HL-60 (cell line): ENCODE results near the gene TMCC3.

ENCODE experiments used
- POLR2AphosphoS5 ChIP-seq: IDR thresholded peaks from 2 replicates; pipeline ENCODE4 v1.6.1; 2012; ENCODE audit warnings: low read depth
- SPI1 ChIP-seq: IDR thresholded peaks from 2 replicates; pipeline ENCODE4 v1.6.1; 2012; ENCODE audit warnings: low read depth, mild to moderate bottlenecking, borderline replicate concordance
- TF ChIP-seq, protein P1 (sequence below): IDR thresholded peaks from one replicate; pipeline ENCODE4 v1.5.1; 2011; ENCODE audit warnings: low read length, control low read depth, inconsistent platforms; ENCODE audit not compliant: insufficient read depth
- TF ChIP-seq, protein P2 (sequence below): IDR thresholded peaks from 2 replicates; pipeline ENCODE4 v1.6.1; 2012; ENCODE audit warnings: low read depth; ENCODE audit not compliant: insufficient replicate concordance

DNA sequence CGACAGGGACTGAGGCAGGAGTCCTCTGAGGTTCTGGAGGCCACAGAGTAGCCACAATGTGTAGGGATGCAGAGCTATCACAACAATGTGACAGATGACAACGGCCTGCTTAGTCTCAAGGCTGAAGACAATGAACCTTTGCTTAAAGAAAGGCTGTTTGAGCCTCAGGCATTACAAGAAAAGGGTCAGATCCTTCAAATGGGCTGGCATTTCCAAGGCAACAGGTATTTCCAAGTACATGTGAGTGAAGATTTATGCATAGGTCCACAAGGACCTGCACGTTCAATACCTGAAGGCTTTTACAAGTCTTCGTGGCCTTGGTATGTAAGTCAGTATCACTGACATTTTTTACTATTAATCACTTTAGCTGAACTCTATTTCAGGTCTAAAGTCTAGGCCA lies 62.0 kb downstream of the TMCC3 start:
- TF ChIP-seq, protein P1, sequence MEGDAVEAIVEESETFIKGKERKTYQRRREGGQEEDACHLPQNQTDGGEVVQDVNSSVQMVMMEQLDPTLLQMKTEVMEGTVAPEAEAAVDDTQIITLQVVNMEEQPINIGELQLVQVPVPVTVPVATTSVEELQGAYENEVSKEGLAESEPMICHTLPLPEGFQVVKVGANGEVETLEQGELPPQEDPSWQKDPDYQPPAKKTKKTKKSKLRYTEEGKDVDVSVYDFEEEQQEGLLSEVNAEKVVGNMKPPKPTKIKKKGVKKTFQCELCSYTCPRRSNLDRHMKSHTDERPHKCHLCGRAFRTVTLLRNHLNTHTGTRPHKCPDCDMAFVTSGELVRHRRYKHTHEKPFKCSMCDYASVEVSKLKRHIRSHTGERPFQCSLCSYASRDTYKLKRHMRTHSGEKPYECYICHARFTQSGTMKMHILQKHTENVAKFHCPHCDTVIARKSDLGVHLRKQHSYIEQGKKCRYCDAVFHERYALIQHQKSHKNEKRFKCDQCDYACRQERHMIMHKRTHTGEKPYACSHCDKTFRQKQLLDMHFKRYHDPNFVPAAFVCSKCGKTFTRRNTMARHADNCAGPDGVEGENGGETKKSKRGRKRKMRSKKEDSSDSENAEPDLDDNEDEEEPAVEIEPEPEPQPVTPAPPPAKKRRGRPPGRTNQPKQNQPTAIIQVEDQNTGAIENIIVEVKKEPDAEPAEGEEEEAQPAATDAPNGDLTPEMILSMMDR, result no peak
- TF ChIP-seq POLR2AphosphoS5, result no peak
- TF ChIP-seq, protein P2, sequence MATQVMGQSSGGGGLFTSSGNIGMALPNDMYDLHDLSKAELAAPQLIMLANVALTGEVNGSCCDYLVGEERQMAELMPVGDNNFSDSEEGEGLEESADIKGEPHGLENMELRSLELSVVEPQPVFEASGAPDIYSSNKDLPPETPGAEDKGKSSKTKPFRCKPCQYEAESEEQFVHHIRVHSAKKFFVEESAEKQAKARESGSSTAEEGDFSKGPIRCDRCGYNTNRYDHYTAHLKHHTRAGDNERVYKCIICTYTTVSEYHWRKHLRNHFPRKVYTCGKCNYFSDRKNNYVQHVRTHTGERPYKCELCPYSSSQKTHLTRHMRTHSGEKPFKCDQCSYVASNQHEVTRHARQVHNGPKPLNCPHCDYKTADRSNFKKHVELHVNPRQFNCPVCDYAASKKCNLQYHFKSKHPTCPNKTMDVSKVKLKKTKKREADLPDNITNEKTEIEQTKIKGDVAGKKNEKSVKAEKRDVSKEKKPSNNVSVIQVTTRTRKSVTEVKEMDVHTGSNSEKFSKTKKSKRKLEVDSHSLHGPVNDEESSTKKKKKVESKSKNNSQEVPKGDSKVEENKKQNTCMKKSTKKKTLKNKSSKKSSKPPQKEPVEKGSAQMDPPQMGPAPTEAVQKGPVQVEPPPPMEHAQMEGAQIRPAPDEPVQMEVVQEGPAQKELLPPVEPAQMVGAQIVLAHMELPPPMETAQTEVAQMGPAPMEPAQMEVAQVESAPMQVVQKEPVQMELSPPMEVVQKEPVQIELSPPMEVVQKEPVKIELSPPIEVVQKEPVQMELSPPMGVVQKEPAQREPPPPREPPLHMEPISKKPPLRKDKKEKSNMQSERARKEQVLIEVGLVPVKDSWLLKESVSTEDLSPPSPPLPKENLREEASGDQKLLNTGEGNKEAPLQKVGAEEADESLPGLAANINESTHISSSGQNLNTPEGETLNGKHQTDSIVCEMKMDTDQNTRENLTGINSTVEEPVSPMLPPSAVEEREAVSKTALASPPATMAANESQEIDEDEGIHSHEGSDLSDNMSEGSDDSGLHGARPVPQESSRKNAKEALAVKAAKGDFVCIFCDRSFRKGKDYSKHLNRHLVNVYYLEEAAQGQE, result no peak
- no peak for TF ChIP-seq SPI1
